T-cell (primary cell): ENCODE measurements around the gene ALPL. TPM values are rescaled to one million over a fixed set of nuclear protein-coding genes. Genes with fewer than 3 reads are reported as not detected.
A peak's percentile ranks its signal among the peaks of the same experiment; 100 is the strongest.
"Not testable (repeated sequence)": the region's sequence is repeated elsewhere in the genome, so short reads cannot be mapped to it uniquely, and the experiment has no call there.

ENCODE experiments used
- ATAC-seq, 4 experiments: fragments of 200-7000 bp in 3 of 4; fragments of 150-1000 bp in 1 of 4; cut with Tn5 transposase; replicated peaks in 1 of 4; 1 replicate in 3 of 4; 2 replicates in 1 of 4; pipeline ENCODE4 v1.10.0; 2021; ENCODE audit warnings: moderate library complexity in 3 of 4, mild to moderate bottlenecking in 2 of 4, moderate number of reproducible peaks in 1 of 4
- CTCF ChIA-PET, 2 donors: fragments of 300-600 bp; sonication (Branson Sonifier 250); formaldehyde crosslinking; loops; one replicate each; lab custom pipeline; 2022; ENCODE audit warnings: antibody characterized with exemption in 2 of 2; lab: Charles Lee
- POLR2A ChIA-PET, 2 donors: fragments of 300-600 bp; sonication (Branson Sonifier 250); formaldehyde crosslinking; loops; one replicate each; lab custom pipeline; 2022; ENCODE audit warnings: antibody characterized with exemption in 2 of 2; lab: Charles Lee
- DNase-seq, 35 experiments: peaks; one replicate each; pipeline versions ENCODE4 v3.0.0 to v3.0.0-alpha.2; 2013 to 2023
- H3K27ac ChIP-seq: one replicate; pipeline ENCODE4 v1.5.1; 2013; ENCODE audit warnings: low read length
- H3K27me3 ChIP-seq, 2 experiments: replicated peaks in 1 of 2; 1 replicate in 1 of 2; 2 replicates in 1 of 2; pipeline versions ENCODE4 v1.6.1 to v1.7.0; 2013; ENCODE audit warnings: low read length in 1 of 2, mixed read lengths in 1 of 2; ENCODE audit not compliant: control insufficient read depth in 2 of 2, insufficient read depth in 2 of 2; ENCODE audit errors: extremely low read depth in 1 of 2
- H3K36me3 ChIP-seq, 2 donors: 1 replicate in 1 of 2; 2 replicates in 1 of 2; pipeline versions ENCODE4 v1.6.1 to v1.7.0; 2013; ENCODE audit warnings: low read length in 1 of 2; ENCODE audit not compliant: control insufficient read depth in 2 of 2, insufficient read depth in 1 of 2; ENCODE audit errors: extremely low read depth in 1 of 2
- H3K4me1 ChIP-seq, 2 experiments: 1 replicate in 1 of 2; 2 replicates in 1 of 2; pipeline versions ENCODE4 v1.6.1 to v1.7.0; 2013; ENCODE audit warnings: low read length in 2 of 2, mixed read lengths in 1 of 2; ENCODE audit not compliant: insufficient read depth in 2 of 2, control insufficient read depth in 1 of 2; ENCODE audit errors: extremely low read depth in 1 of 2
- H3K4me3 ChIP-seq, 2 donors: 1 replicate in 1 of 2; 2 replicates in 1 of 2; pipeline versions ENCODE4 v1.5.1 to v1.7.0; 2013; ENCODE audit warnings: mild to moderate bottlenecking in 2 of 2, low read length in 1 of 2, moderate library complexity in 1 of 2; ENCODE audit not compliant: control insufficient read depth in 1 of 2; ENCODE audit errors: extremely low read depth in 1 of 2
- H3K9me3 ChIP-seq: 2 replicates; pipeline ENCODE4 v1.7.0; 2013
- H3K27ac Mint-ChIP-seq, 2 donors: one replicate each; pipeline ENCODE4 v1.8.0; 2020 to 2021; ENCODE audit warnings: mild to moderate bottlenecking in 2 of 2, mixed read lengths in 2 of 2
- H3K27me3 Mint-ChIP-seq, 2 donors: one replicate each; pipeline ENCODE4 v1.8.0; 2021 to 2022; ENCODE audit warnings: mixed read lengths in 2 of 2
- H3K36me3 Mint-ChIP-seq: one replicate; pipeline ENCODE4 v1.8.0; 2021; ENCODE audit warnings: mixed read lengths
- H3K4me1 Mint-ChIP-seq, 3 donors: one replicate each; pipeline ENCODE4 v1.8.0; 2020 to 2022; ENCODE audit warnings: mixed read lengths in 3 of 3, mild to moderate bottlenecking in 1 of 3
- H3K4me3 Mint-ChIP-seq, 3 donors: one replicate each; pipeline ENCODE4 v1.8.0; 2020 to 2022; ENCODE audit warnings: mild to moderate bottlenecking in 3 of 3, mixed read lengths in 3 of 3, moderate library complexity in 3 of 3
- H3K9me3 Mint-ChIP-seq, 3 donors: one replicate each; pipeline ENCODE4 v1.8.0; 2020 to 2022; ENCODE audit warnings: mixed read lengths in 3 of 3
- WGBS: methylation state at CpG from one replicate; pipeline ENCODE4 v1.1.5; 2013; ENCODE audit warnings: missing lambda C conversion rate; ENCODE audit not compliant: insufficient coverage; 5-methylcytosine and 5-hydroxymethylcytosine counted together
- total RNA-seq, 35 experiments: library from RNA in 6 of 35; stranded (reverse) in 6 of 35; fragments of 120-200 nt in 1 of 35; gene quantifications; one replicate each; pipeline versions ENCODE4 v1.2.1 to v1.2.4 and lab custom pipeline; 2013 to 2026

ALPL gene
- total RNA-seq, 5 donors from 2014 or later (not counting 1 experiment from before 2014, with no cell fraction given): 0.20 to 0.44 (median 0.41) TPM; not detected in 2

DNA sequence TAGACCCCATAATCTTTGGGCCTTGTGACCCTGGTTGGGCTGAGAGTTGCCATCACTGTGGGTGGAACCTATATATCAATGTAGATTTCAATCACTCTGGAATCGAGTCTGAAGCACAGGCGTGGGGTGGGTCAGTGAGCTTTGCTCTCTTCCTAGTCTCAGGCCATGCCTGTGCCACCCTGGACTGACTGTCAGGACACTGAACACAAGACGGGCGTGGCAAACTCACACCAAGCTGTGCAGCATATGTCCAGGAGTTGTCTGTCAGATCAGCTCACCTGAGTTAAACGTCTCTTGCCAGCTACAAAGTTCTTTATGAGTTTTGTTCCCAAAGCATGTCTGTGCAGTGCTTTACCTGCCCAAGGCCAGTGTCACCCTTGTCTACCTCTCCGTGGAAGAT lies 30.9 kb upstream of the ALPL start:
- Mint-ChIP-seq H3K36me3 (peaks cover 50% of the 10 kb centered on the region), H3K4me3 (no peak overlapping the region), H3K27me3 (no peaks in the 10 kb centered on the region), H3K9me3 (no peaks in the 10 kb centered on the region), H3K4me1 (no peaks in the 10 kb centered on the region), H3K27ac (no peak overlapping the region)
- H3K4me3 ChIP-seq: no peak overlapping the region
- DNase-seq (no peak), ATAC-seq (no peak)
- ChIA-PET CTCF (no interaction called here), POLR2A (no interaction called here)
- no peak overlapping the region for H3K27ac ChIP-seq
- H3K36me3 ChIP-seq: peaks cover 0 to 14% of the 10 kb centered on the region in 2 donors
- H3K27me3 ChIP-seq: no peaks in the 10 kb centered on the region
- WGBS: 86% methylated on average over 5 of the region's 6 CpGs
- H3K9me3 ChIP-seq: no peaks in the 10 kb centered on the region
- H3K4me1 ChIP-seq: no peaks in the 10 kb centered on the region

GRCh38 chr1:21483881-21484280 lies 25.3 kb upstream of the ALPL start:
- POLR2A ChIA-PET, H3K9me3 ChIP-seq, H3K4me3 ChIP-seq, H3K27ac Mint-ChIP-seq, DNase-seq, H3K9me3 Mint-ChIP-seq, H3K36me3 ChIP-seq, ATAC-seq, H3K4me1 ChIP-seq, H3K27ac ChIP-seq, CTCF ChIA-PET, H3K27me3 Mint-ChIP-seq, H3K4me3 Mint-ChIP-seq, H3K27me3 ChIP-seq: not testable (repeated sequence)
- peaks cover 14% of the 10 kb centered on the region for H3K36me3 Mint-ChIP-seq
- no CpG with 5 or more reads among the region's 4 CpGs for WGBS
- H3K4me1 Mint-ChIP-seq: peaks cover 6 to 10% (median 8%) of the 10 kb centered on the region in 3 donors

DNA sequence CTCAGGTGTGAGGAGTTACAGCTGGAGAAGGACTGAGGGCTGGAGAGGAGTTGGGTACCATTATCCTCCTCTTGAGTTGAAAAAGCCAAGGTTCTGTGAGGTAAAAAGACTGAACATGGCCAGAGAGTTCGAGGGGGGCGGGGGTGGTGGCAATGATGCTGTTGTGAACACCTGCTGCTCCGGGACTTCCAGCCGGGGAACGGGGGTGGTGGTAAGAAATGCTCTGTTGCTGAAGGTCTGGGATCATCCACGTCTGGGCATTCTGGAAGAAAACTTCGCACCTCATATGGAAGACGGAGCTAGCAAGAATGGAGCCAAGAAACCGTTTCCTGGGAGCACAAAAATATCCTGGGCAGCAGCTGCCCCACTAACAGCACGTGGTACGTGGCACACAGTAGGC lies 20.1 kb upstream of the ALPL start:
- H3K27ac ChIP-seq: no peak overlapping the region
- no peak overlapping the region for H3K27ac Mint-ChIP-seq
- DNase-seq (no peak), ATAC-seq (no peak)
- H3K27me3 ChIP-seq: peaks cover 0 to 22% of the 10 kb centered on the region in 2 experiments
- peaks cover 8 to 10% (median 9%) of the 10 kb centered on the region in 3 donors for H3K4me1 Mint-ChIP-seq
- H3K4me3 Mint-ChIP-seq: no peak overlapping the region
- H3K36me3 ChIP-seq: no peaks in the 10 kb centered on the region
- ChIA-PET CTCF (no interaction called here), POLR2A (no interaction called here)
- no peaks in the 10 kb centered on the region for H3K9me3 Mint-ChIP-seq
- H3K4me3 ChIP-seq: no peak overlapping the region
- H3K36me3 Mint-ChIP-seq: no peaks in the 10 kb centered on the region
- peaks cover 12 to 23% of the 10 kb centered on the region in 2 donors for H3K27me3 Mint-ChIP-seq
- WGBS: 83% methylated on average over 11 of the region's 11 CpGs
- no peaks in the 10 kb centered on the region for H3K4me1 ChIP-seq
- no peaks in the 10 kb centered on the region for H3K9me3 ChIP-seq

- peaks cover 12 to 23% of the 10 kb centered on the region in 2 donors for H3K27me3 Mint-ChIP-seq
- Histone ChIP-seq H3K27ac (no peak overlapping the region), H3K27me3 (peaks cover 0 to 26% of the 10 kb centered on the region in 2 experiments), H3K4me3 (no peak overlapping the region), H3K4me1 (no peaks in the 10 kb centered on the region), H3K9me3 (no peaks in the 10 kb centered on the region), H3K36me3 (no peaks in the 10 kb centered on the region)
- H3K27ac Mint-ChIP-seq: no peak overlapping the region
- WGBS: 86% methylated on average over 9 of the region's 11 CpGs
- no peaks in the 10 kb centered on the region for H3K9me3 Mint-ChIP-seq
- POLR2A ChIA-PET: no interaction called here
- H3K36me3 Mint-ChIP-seq: no peaks in the 10 kb centered on the region
- peak in 4 of 35 experiments; percentile 4 to 17 (median 13) for DNase-seq
- H3K4me3 Mint-ChIP-seq: no peak overlapping the region
- CTCF ChIA-PET: no interaction called here
- H3K4me1 Mint-ChIP-seq: peaks cover 8 to 10% (median 9%) of the 10 kb centered on the region in 3 donors
- ATAC-seq: no peak
Observed at GRCh38 chr1:21490774-21491487, 18.3 kb upstream of the ALPL start.

GRCh38 chr1:21491488-21492355 lies 17.5 kb upstream of the ALPL start:
- no peaks in the 10 kb centered on the region for H3K9me3 Mint-ChIP-seq
- Histone ChIP-seq H3K4me3 (no peak overlapping the region), H3K9me3 (no peaks in the 10 kb centered on the region), H3K27ac (no peak overlapping the region), H3K36me3 (no peaks in the 10 kb centered on the region), H3K4me1 (no peaks in the 10 kb centered on the region), H3K27me3 (peaks cover 0 to 29% of the 10 kb centered on the region in 2 experiments)
- H3K27me3 Mint-ChIP-seq: peaks cover 12 to 23% of the 10 kb centered on the region in 2 donors
- no peak for ATAC-seq
- no peak for DNase-seq
- H3K36me3 Mint-ChIP-seq: no peaks in the 10 kb centered on the region
- no peak overlapping the region for H3K4me3 Mint-ChIP-seq
- 44% methylated on average over 2 of the region's 8 CpGs for WGBS
- no peak overlapping the region for H3K27ac Mint-ChIP-seq
- ChIA-PET CTCF (no interaction called here), POLR2A (no interaction called here)
- peaks cover 8 to 10% (median 9%) of the 10 kb centered on the region in 3 donors for H3K4me1 Mint-ChIP-seq

DNA sequence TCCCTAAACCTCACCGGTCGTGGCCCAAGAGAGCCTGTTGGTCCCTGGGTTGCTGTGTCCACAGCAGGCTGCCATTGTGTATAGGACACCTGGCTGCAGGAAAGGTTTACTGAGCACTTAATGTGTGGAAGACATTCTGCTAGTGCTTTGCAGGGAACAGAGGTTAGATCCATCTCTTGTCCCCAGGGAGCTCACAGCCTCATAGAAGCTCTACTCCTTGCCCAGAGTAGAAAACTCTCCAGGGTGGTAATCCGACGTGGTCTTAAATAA lies 16.9 kb upstream of the ALPL start:
- H3K27me3 ChIP-seq: peaks cover 0 to 29% of the 10 kb centered on the region in 2 experiments
- no peaks in the 10 kb centered on the region for H3K9me3 ChIP-seq
- POLR2A ChIA-PET: interaction anchor here in 1 of 2 donors (0.5 kb wide), 1 partner anchor 85 kb away, joined by 7 read pairs; no protein-coding TSS in a partner anchor
- no peaks in the 10 kb centered on the region for H3K4me1 ChIP-seq
- Mint-ChIP-seq H3K4me3 (no peak overlapping the region), H3K27ac (no peak overlapping the region), H3K36me3 (no peaks in the 10 kb centered on the region), H3K27me3 (peaks cover 12 to 22% of the 10 kb centered on the region in 2 donors), H3K9me3 (no peaks in the 10 kb centered on the region), H3K4me1 (peaks cover 8 to 10% (median 9%) of the 10 kb centered on the region in 3 donors)
- ATAC-seq: no peak
- 80% methylated on average over 1 of the region's 4 CpGs for WGBS
- no peak overlapping the region for H3K27ac ChIP-seq
- DNase-seq: no peak
- H3K4me3 ChIP-seq: no peak overlapping the region
- CTCF ChIA-PET: no interaction called here
- no peaks in the 10 kb centered on the region for H3K36me3 ChIP-seq
